Muscle of leg (tissue), 11 donors: Measurements from ENCODE around the gene MYL6B. TPM values are rescaled to one million over a fixed set of nuclear protein-coding genes. Genes with fewer than 3 reads are reported as not detected.

Experiments
- DNase-seq: peaks from one replicate; pipeline ENCODE4 v3.0.0; 2013
- H3K27ac ChIP-seq: one replicate; pipeline ENCODE4 v1.5.1; 2013; ENCODE audit warnings: mild to moderate bottlenecking, low read length, control low read depth
- H3K27me3 ChIP-seq: one replicate; pipeline ENCODE4 v1.6.1; 2013; ENCODE audit warnings: low read length; ENCODE audit not compliant: control insufficient read depth, insufficient read depth
- H3K36me3 ChIP-seq: one replicate; pipeline ENCODE4 v1.6.1; 2013; ENCODE audit warnings: low read length; ENCODE audit not compliant: control insufficient read depth, insufficient read depth
- H3K4me1 ChIP-seq: one replicate; pipeline ENCODE4 v1.6.1; 2013; ENCODE audit warnings: low read length; ENCODE audit not compliant: control insufficient read depth, insufficient read depth
- H3K4me3 ChIP-seq: one replicate; pipeline ENCODE4 v1.5.1; 2013; ENCODE audit warnings: low read length, control low read depth
- H3K9me3 ChIP-seq: replicated peaks from 2 replicates; pipeline ENCODE4 v1.6.1; 2013; ENCODE audit warnings: low read depth, low read length; ENCODE audit not compliant: control insufficient read depth
- WGBS: methylation state at CpG from one replicate; pipeline ENCODE4 v1.1.5; 2013; ENCODE audit warnings: missing lambda C conversion rate; ENCODE audit not compliant: insufficient coverage; 5-methylcytosine and 5-hydroxymethylcytosine counted together
- polyA plus RNA-seq, 8 donors: library from polyadenylated mRNA; unstranded; fragments of 120-200 nt; gene quantifications; one replicate each; pipeline versions ENCODE4 v1.2.1 to v1.2.3, GENCODE V29; 2013; ENCODE audit warnings: inconsistent platforms in 1 of 8, low replicate concordance in 1 of 8; ENCODE audit not compliant: insufficient read length in 8 of 8, insufficient read depth in 1 of 8
- total RNA-seq: library from RNA; stranded (reverse); fragments of 120-200 nt; gene quantifications from one replicate; pipeline ENCODE4 v1.2.4, GENCODE V29; 2013

MYL6B gene
- total and polyA plus RNA-seq, 9 donors, result 543 to 1,374 (median 774) TPM

DNA sequence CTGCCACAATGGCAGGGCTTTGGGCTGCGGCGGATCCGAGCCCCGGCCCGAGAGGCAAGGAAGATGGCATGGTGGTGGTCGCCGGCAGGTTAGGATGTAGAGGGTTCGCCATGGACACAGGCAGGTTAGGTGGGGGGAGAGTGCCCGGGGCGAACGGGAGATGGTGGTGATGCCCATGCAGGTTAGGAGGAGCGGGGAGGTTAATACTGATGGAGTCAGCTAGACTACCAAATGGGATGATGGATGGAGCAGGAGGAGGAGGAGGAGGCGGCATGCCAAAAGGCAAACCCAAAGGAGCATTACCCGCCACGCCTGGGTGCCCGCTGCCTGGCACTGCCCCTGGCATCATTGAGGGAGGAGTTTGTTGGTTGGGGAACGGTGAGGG lies 11.9 kb downstream of the MYL6B start:
- Histone ChIP-seq H3K36me3 (peaks cover 91% of the 10 kb centered on the region), H3K4me3 (no peak overlapping the region), H3K27me3 (no peaks in the 10 kb centered on the region), H3K9me3 (no peaks in the 10 kb centered on the region), H3K4me1 (peaks cover 32% of the 10 kb centered on the region), H3K27ac (no peak overlapping the region)
- WGBS, result 89% methylated on average over 13 of the region's 17 CpGs
- DNase-seq, result no peak

DNA sequence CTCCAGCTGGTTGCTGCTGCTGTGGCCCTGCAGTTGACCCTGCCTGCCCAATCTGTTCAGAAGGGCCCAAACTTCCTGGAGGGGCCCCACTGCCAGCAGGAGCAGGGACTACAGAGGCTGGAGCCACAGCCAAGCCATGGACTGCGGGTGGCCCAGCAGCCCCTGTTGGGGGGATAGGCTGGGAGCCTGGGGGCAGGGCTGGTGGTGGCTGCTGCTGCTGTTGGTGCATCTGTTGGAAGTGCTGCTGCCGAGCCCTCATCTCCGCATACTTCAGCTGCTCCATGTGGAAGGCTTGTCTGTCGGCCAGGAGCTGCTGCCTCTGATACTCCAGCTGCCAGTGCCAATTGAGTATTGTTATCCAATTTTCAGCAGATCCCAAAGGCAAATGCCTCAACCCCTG lies 13.0 kb downstream of the MYL6B start:
- H3K9me3 ChIP-seq, result no peaks in the 10 kb centered on the region
- WGBS, result 48% methylated on average over 3 of the region's 4 CpGs
- DNase-seq, result peak; percentile 55
- H3K27ac ChIP-seq, result peak overlapping the region; percentile 25
- H3K36me3 ChIP-seq, result peaks cover 91% of the 10 kb centered on the region
- H3K4me1 ChIP-seq, result peaks cover 22% of the 10 kb centered on the region
- H3K27me3 ChIP-seq, result no peaks in the 10 kb centered on the region
- H3K4me3 ChIP-seq, result no peak overlapping the region

DNA sequence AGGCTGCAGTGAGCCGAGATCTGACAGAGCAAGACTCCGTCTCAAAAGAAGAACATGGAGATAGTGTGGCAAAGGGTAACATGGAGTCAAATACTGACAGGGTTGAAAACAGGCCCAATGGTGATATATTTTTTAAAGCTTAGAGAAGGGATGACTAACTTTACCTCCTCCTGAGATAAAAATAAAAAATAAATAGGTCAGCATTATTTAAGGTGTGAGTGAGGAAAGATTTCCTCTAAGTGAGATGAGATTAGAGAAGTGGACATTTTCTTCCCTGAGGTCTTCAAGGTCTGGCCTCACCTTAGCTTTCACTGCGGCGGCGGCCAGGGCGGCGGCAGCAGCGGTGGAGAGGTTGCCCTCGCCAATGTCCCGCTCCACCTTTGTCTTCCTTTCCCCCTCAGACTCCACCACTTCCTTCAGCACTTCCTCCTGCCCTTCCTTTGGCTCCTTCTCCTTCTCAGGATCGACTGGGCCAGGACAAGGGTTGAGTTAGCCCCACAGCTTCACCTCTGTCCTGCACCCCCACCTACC lies 16.9 kb downstream of the MYL6B start:
- WGBS, result 84% methylated on average over 11 of the region's 11 CpGs
- DNase-seq, result no peak
- H3K4me1 ChIP-seq, result peaks cover 5% of the 10 kb centered on the region
- H3K4me3 ChIP-seq, result no peak overlapping the region
- H3K36me3 ChIP-seq, result peaks cover 88% of the 10 kb centered on the region
- H3K27me3 ChIP-seq, result no peaks in the 10 kb centered on the region
- H3K9me3 ChIP-seq, result no peaks in the 10 kb centered on the region
- no peak overlapping the region for H3K27ac ChIP-seq

DNA sequence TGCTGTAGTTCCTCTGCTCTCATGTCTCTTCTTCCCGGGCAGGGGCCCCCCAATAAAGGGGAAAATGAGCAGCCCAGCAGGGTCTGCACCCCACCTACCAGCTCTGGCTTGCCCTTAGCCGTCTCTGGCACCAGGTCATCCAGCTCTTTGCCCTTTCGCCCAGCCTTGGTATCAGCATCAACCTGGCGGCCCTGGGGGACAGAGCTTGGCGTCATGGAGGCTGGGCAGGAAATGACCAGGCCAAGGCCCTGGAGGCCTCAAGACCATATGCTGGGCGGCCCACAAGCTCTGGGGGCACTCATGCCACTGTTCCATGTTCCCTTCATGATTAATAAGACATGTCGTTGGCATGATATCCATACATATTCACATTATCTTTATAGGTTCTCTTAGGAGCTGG lies 20.5 kb downstream of the MYL6B start:
- H3K4me1 ChIP-seq, result no peaks in the 10 kb centered on the region
- no peaks in the 10 kb centered on the region for H3K27me3 ChIP-seq
- no peaks in the 10 kb centered on the region for H3K9me3 ChIP-seq
- no peak for DNase-seq
- no peak overlapping the region for H3K4me3 ChIP-seq
- H3K27ac ChIP-seq, result no peak overlapping the region
- peaks cover 87% of the 10 kb centered on the region for H3K36me3 ChIP-seq
- 87% methylated on average over 4 of the region's 7 CpGs for WGBS

DNA sequence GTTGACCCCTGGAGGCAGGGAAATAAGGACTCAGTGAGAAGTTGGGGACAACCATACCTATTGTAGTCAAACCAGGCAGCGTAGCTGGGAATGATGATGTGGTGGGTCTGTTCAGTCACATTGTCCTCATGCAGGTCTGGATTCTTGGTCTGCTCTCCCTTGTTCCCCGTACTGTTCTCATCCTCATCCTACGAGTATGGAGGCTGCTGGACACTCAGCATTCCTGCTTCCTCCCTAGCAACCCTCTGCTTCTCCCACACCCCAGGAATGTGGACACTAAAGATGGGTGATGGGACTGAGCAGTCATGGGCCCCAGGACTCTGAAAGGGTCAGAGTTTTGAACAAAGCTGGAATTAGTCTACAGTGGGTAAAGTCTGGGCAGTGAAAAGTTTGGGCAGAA lies 26.0 kb downstream of the MYL6B start:
- peaks cover 69% of the 10 kb centered on the region for H3K36me3 ChIP-seq
- H3K27me3 ChIP-seq, result no peaks in the 10 kb centered on the region
- no peak for DNase-seq
- no peaks in the 10 kb centered on the region for H3K4me1 ChIP-seq
- no peaks in the 10 kb centered on the region for H3K9me3 ChIP-seq
- H3K4me3 ChIP-seq, result no peak overlapping the region
- no peak overlapping the region for H3K27ac ChIP-seq
- no CpG with 5 or more reads among the region's 3 CpGs for WGBS

DNA sequence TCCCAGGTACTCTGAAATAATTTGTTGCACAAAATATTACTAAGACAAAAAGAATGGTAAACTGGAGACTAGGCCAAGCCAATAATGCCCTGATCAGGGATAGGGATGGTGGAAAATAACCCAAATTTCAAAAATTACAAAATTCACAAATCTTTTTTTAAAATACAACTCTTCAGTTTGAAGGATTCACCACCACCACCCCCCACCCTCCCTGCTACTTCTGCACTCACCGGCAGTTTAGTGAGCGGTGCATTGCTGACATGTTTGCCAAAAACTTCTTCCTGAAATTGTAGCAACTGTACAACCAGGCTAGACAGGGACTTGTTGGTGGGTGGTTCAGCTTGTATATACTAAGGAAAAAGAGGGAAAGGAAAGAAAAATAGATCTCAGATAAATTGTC lies 34.6 kb downstream of the MYL6B start:
- Histone ChIP-seq H3K36me3 (peaks cover 41% of the 10 kb centered on the region), H3K27me3 (no peaks in the 10 kb centered on the region), H3K9me3 (no peaks in the 10 kb centered on the region), H3K4me1 (peaks cover 20% of the 10 kb centered on the region), H3K27ac (no peak overlapping the region), H3K4me3 (no peak overlapping the region)
- no CpG with 5 or more reads among the region's 2 CpGs for WGBS
- no peak for DNase-seq

DNA sequence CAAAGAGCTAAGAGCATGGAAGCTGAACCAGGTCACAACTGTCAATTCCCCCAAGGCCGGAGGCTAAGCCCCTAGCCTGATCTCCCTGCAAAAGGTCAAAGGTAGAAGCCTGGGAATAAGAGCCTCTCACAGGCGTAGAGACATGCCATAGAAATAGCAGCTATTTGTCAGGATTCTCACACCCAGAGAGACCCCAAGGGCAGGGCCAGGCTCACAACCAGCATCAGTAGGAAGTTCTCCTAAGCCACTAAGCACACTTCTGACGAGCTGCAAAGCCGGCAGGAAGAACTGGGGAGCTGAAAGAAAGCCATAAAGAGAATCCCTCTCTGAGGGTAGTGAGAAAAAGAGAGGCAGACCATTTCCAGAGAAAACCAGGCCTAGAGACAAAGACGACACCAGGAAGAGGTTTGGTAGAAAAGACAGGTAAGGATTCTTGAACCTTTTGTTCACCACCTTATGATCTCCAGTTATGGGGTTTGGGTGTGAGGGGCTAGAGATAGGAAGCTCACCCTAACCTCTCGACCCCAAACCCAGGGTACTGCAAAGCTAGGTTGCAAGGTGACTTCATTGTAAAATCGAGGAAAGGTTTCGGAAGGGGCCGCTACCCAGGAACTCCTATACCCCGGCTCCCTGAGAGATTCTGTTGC lies 35.9 kb downstream of the MYL6B start:
- Histone ChIP-seq H3K9me3 (no peaks in the 10 kb centered on the region), H3K36me3 (peaks cover 35% of the 10 kb centered on the region), H3K27me3 (no peaks in the 10 kb centered on the region), H3K4me3 (peak overlapping the region; percentile 59), H3K27ac (peak overlapping the region; percentile 73), H3K4me1 (peaks cover 20% of the 10 kb centered on the region)
- 20% methylated on average over 1 of the region's 10 CpGs for WGBS
- no peak for DNase-seq

DNA sequence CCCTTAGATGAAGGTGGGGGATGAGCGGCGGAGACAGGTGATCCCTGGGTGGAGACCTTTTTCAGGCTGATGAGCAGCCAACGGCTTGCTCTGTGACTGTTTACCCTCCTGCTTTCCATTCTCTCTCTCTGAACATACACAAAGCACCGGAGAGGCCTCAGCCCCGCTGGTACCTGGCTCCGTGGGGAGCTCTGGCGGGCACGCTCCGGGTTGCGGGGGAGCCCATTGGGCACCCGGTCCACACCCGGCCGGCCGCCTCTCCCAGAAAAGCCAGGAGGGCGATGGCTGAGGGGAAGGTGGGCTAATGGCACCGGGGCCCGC lies 36.4 kb downstream of the MYL6B start:
- Histone ChIP-seq H3K27ac (peak overlapping the region; percentile 73), H3K9me3 (no peaks in the 10 kb centered on the region), H3K4me1 (peaks cover 20% of the 10 kb centered on the region), H3K4me3 (peak overlapping the region; percentile 59), H3K36me3 (peaks cover 32% of the 10 kb centered on the region), H3K27me3 (no peaks in the 10 kb centered on the region)
- DNase-seq, result peak; percentile 35
- under 1% methylated on average over 13 of the region's 17 CpGs for WGBS

DNA sequence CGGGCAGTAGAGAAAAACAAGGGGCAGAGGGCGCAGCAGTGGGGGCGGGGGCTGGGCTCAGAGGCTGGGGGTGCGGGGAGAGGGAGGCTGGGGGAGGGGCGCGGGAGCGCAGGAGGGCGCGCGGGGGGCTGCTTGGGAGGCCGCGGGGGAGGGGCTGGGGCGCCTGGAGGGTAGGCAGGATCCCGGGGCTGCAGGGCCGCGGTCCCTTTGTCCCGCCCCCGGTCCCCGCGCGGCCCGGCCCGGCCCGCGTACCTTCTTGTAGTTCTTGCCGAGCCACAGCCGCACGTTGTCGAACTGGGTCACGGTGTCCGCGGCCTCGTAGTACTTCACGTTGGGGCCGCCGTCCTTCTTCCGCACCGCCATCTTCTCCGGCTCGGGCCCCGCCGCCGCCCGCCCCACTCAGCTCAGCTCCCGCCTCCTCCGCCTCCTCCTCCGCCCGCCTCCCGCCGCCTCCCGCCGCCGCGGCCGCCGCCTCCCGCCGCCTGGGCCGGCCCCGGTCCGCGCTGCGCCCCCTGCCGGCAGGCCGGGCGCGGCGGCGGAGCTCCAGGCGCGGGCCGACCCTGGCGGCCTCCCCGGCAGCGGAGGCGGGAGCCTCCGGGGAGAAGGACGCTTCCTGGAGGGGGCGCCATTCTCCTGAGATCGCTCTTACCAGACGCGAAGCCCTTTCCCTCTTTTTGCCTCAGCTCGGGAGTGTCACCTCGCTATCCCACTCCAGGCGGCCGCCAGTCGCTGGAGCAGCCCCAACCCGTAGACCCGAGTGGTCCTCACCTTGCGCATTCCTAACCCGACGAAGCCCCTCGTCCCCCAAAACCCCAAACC lies 36.9 kb downstream of the MYL6B start, which contains the start of gene SMARCC2:
SMARCC2 (minus strand) TSS at position 385 of the 819 bp plus-strand sequence; CDS start at position 363, 22 bp downstream.
- 0% methylated on average over 71 of the region's 93 CpGs for WGBS
- H3K27ac ChIP-seq, result peak within 1 kb of the TSS; percentile 96
- H3K9me3 ChIP-seq, result no peaks in the 10 kb centered on the region
- peak; percentile 93 for DNase-seq
- no peaks in the 10 kb centered on the region for H3K27me3 ChIP-seq
- H3K36me3 ChIP-seq, result peaks cover 26% of the 10 kb centered on the region
- peaks cover 20% of the 10 kb centered on the region for H3K4me1 ChIP-seq
- H3K4me3 ChIP-seq, result peak within 1 kb of the TSS; percentile 80

DNA sequence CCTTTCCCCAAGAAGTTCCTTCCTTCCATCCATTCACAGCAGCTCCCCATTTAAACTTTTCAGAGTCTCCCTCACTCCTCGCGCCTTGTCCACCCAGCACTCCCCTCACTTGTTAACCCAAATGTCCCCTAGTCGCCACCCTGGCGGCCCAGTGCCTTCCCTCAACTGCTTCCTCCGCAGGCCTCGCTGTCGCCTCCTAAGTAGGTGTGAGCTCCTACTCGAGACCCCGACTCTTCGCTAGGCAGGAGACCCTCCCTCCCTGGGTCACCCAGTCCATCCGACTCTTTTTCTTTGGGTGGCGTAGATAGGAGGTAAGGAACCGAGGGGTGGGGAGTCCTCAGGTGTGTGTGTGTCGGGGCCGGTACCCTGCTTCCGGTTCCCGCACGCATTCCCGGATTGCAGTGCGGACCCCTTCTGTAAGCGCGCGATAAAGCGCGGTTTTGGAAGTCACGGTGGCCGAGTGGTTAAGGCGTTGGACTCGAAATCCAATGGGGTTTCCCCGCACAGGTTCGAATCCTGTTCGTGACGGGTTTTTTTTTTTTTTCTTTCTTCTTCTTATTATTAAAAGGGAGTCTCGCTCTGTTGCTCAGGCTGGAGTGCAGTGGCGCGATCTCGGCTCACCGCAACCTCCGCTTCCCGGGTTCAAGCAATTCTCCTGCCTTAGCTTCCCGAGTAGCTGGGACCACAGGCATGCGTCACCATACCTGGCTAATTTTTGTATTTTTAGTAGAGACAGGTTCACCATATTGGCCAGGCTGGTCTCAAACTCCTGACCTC lies 37.7 kb downstream of the MYL6B start:
- peak; percentile 95 for DNase-seq
- Histone ChIP-seq H3K27ac (peak overlapping the region; percentile 96), H3K27me3 (no peaks in the 10 kb centered on the region), H3K4me1 (peaks cover 20% of the 10 kb centered on the region), H3K4me3 (peak overlapping the region; percentile 80), H3K9me3 (no peaks in the 10 kb centered on the region), H3K36me3 (peaks cover 19% of the 10 kb centered on the region)
- WGBS, result 2% methylated on average over 13 of the region's 42 CpGs
